Esophagus mucosa (tissue), 1 donor: ENCODE data around the gene GSN. TPM values are rescaled to one million over a fixed set of nuclear protein-coding genes. Genes with fewer than 3 reads are reported as not detected.

Experiments used
- ATAC-seq: fragments of 200-7000 bp; cut with Tn5 transposase; one replicate; pipeline ENCODE4 v1.9.1; 2020
- total RNA-seq: library from RNA; stranded (reverse); gene quantifications from one replicate; pipeline ENCODE4 v1.2.4, GENCODE V29; 2023
- donor health status: DM: yes; HTN: yes; CAD: no.

The GSN gene
- total RNA-seq, 1 donor from 2014 or later = 270 TPM

DNA sequence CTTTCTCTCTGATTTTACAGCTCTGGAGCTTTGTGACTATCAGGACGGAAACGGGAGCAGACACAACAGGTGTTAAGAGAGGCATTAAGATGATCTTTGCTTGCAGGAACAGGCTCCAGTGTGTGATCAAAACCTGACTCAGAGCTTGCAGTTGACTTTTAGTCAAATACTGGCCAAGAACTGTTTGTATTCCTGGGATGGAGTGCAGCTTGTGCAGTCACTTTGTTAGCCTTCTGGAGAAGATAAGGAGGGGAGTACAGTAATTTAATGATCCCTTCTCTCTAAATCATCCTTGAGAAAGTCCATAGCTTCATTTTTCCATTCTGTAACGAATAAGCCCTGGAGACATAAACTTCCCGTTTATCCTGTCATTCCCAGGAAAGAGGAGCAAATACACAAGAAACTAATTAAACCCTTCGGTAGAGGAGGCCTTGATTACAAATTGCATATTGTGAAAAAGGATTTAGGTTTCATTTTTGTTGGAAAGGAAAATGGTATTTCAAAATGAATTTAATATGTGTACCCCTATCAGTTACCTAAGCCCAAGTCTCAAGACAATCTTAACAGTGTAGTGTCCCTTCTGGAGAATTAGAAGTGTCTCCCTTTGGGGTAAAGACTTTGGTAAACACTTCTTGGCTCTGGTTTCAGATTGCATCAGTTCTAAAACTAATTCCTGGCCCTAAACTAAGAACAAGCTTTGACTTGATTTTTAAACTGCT lies 105.2 kb downstream of the GSN start:
- peak; percentile 67 for ATAC-seq

GRCh38 chr9:121376214-121376830 lies 108.4 kb downstream of the GSN start:
- no peak for ATAC-seq

- no peak for ATAC-seq
These were observed 112.9 kb downstream of the GSN start for GRCh38 chr9:121380846-121381245.

Other genes with a start within 250 kb of the GSN start
- gene C5, start 217.9 kb upstream of the GSN start, total RNA-seq = 3.1 TPM
- 7.2 TPM for gene CNTRL, start 193.2 kb upstream of the GSN start, total RNA-seq
- 87.2 TPM for gene RAB14, start 66.3 kb upstream of the GSN start, total RNA-seq
- gene STOM, start 102.1 kb downstream of the GSN start, total RNA-seq = 65.5 TPM
- gene GGTA1, start 231.7 kb downstream of the GSN start, total RNA-seq = 7.1 TPM